Measurements from ENCODE around the gene TMEM266.
"Not testable (repeated sequence)": the region's sequence is repeated elsewhere in the genome, so short reads cannot be mapped to it uniquely, and the experiment has no call there.

TMEM266 gene

GRCh38 chr15:76038512-76038911 is 21.3 kb upstream of the TMEM266 start:
- H3K4me3 ChIP-seq (ENCODE audit: low read length in 2 of 2) = no peak overlapping the region
- peaks cover 0 to 2% of the 10 kb centered on the region in 2 donors for H3K27me3 ChIP-seq (ENCODE audit: control insufficient read depth in 2 of 2, insufficient read depth in 2 of 2, low read length in 2 of 2)
- no peaks in the 10 kb centered on the region for H3K9me3 ChIP-seq (ENCODE audit: control insufficient read depth in 2 of 2, low read length in 2 of 2)
- H3K27ac ChIP-seq (ENCODE audit: low read depth in 2 of 2, low read length in 2 of 2) = no peak overlapping the region
- no peak overlapping the region for H3K9ac ChIP-seq (ENCODE audit: low read depth in 1 of 2, low read length in 2 of 2)
- H3K4me1 ChIP-seq (ENCODE audit: control insufficient read depth in 2 of 2, insufficient read depth in 2 of 2, low read length in 2 of 2) = no peaks in the 10 kb centered on the region
- no peaks in the 10 kb centered on the region for H3K36me3 ChIP-seq (ENCODE audit: control insufficient read depth in 2 of 2, insufficient read depth in 2 of 2, low read length in 2 of 2)

GRCh38 chr15:76054201-76054600 is 5.6 kb upstream of the TMEM266 start:
- H3K4me3 ChIP-seq (ENCODE audit: low read length in 2 of 2); H3K36me3 ChIP-seq (ENCODE audit: control insufficient read depth in 2 of 2, insufficient read depth in 2 of 2, low read length in 2 of 2); H3K27ac ChIP-seq (ENCODE audit: low read depth in 2 of 2, low read length in 2 of 2); H3K9me3 ChIP-seq (ENCODE audit: control insufficient read depth in 2 of 2, low read length in 2 of 2); H3K4me1 ChIP-seq (ENCODE audit: control insufficient read depth in 2 of 2, insufficient read depth in 2 of 2, low read length in 2 of 2); H3K9ac ChIP-seq (ENCODE audit: low read depth in 1 of 2, low read length in 2 of 2): not testable (repeated sequence)
- H3K27me3 ChIP-seq (ENCODE audit: control insufficient read depth in 2 of 2, insufficient read depth in 2 of 2, low read length in 2 of 2) = peaks cover 13 to 14% of the 10 kb centered on the region in 2 donors

GRCh38 chr15:76056931-76057330 is 2.9 kb upstream of the TMEM266 start:
- peaks cover 6 to 12% of the 10 kb centered on the region in 2 donors for H3K4me1 ChIP-seq (ENCODE audit: control insufficient read depth in 2 of 2, insufficient read depth in 2 of 2, low read length in 2 of 2)
- H3K4me3 ChIP-seq (ENCODE audit: low read length in 2 of 2) = peak overlapping the region in 1 of 2 donors; percentile 48
- no peak overlapping the region for H3K9ac ChIP-seq (ENCODE audit: low read depth in 1 of 2, low read length in 2 of 2)
- H3K9me3 ChIP-seq (ENCODE audit: control insufficient read depth in 2 of 2, low read length in 2 of 2) = no peaks in the 10 kb centered on the region
- peaks cover 26 to 35% of the 10 kb centered on the region in 2 donors for H3K27me3 ChIP-seq (ENCODE audit: control insufficient read depth in 2 of 2, insufficient read depth in 2 of 2, low read length in 2 of 2)
- H3K36me3 ChIP-seq (ENCODE audit: control insufficient read depth in 2 of 2, insufficient read depth in 2 of 2, low read length in 2 of 2) = no peaks in the 10 kb centered on the region
- H3K27ac ChIP-seq (ENCODE audit: low read depth in 2 of 2, low read length in 2 of 2) = no peak overlapping the region

GRCh38 chr15:76057332-76058000 is 2.3 kb upstream of the TMEM266 start:
- peak overlapping the region in 1 of 2 donors; percentile 48 for H3K4me3 ChIP-seq (ENCODE audit: low read length in 2 of 2)
- no peaks in the 10 kb centered on the region for H3K36me3 ChIP-seq (ENCODE audit: control insufficient read depth in 2 of 2, insufficient read depth in 2 of 2, low read length in 2 of 2)
- peaks cover 26 to 35% of the 10 kb centered on the region in 2 donors for H3K27me3 ChIP-seq (ENCODE audit: control insufficient read depth in 2 of 2, insufficient read depth in 2 of 2, low read length in 2 of 2)
- no peak overlapping the region for H3K9ac ChIP-seq (ENCODE audit: low read depth in 1 of 2, low read length in 2 of 2)
- peaks cover 6 to 12% of the 10 kb centered on the region in 2 donors for H3K4me1 ChIP-seq (ENCODE audit: control insufficient read depth in 2 of 2, insufficient read depth in 2 of 2, low read length in 2 of 2)
- no peak overlapping the region for H3K27ac ChIP-seq (ENCODE audit: low read depth in 2 of 2, low read length in 2 of 2)
- no peaks in the 10 kb centered on the region for H3K9me3 ChIP-seq (ENCODE audit: control insufficient read depth in 2 of 2, low read length in 2 of 2)

GRCh38 chr15:76058714-76059319 is 968 bp upstream of the TMEM266 start:
- H3K4me3 ChIP-seq (ENCODE audit: low read length in 2 of 2) = peak overlapping the region; percentile 59 to 63
- H3K9ac ChIP-seq (ENCODE audit: low read depth in 1 of 2, low read length in 2 of 2) = peak overlapping the region in 1 of 2 donors; percentile 47
- H3K27ac ChIP-seq (ENCODE audit: low read depth in 2 of 2, low read length in 2 of 2) = no peak overlapping the region
- peaks cover 6 to 12% of the 10 kb centered on the region in 2 donors for H3K4me1 ChIP-seq (ENCODE audit: control insufficient read depth in 2 of 2, insufficient read depth in 2 of 2, low read length in 2 of 2)
- peaks cover 29 to 38% of the 10 kb centered on the region in 2 donors for H3K27me3 ChIP-seq (ENCODE audit: control insufficient read depth in 2 of 2, insufficient read depth in 2 of 2, low read length in 2 of 2)
- no peaks in the 10 kb centered on the region for H3K9me3 ChIP-seq (ENCODE audit: control insufficient read depth in 2 of 2, low read length in 2 of 2)
- no peaks in the 10 kb centered on the region for H3K36me3 ChIP-seq (ENCODE audit: control insufficient read depth in 2 of 2, insufficient read depth in 2 of 2, low read length in 2 of 2)

GRCh38 chr15:76060118-76060989 is 569 bp downstream of the TMEM266 start:
- H3K27me3 ChIP-seq (ENCODE audit: control insufficient read depth in 2 of 2, insufficient read depth in 2 of 2, low read length in 2 of 2) = peaks cover 31 to 38% of the 10 kb centered on the region in 2 donors
- no peaks in the 10 kb centered on the region for H3K36me3 ChIP-seq (ENCODE audit: control insufficient read depth in 2 of 2, insufficient read depth in 2 of 2, low read length in 2 of 2)
- H3K4me3 ChIP-seq (ENCODE audit: low read length in 2 of 2) = peak overlapping the region; percentile 44 to 58
- no peaks in the 10 kb centered on the region for H3K9me3 ChIP-seq (ENCODE audit: control insufficient read depth in 2 of 2, low read length in 2 of 2)
- H3K9ac ChIP-seq (ENCODE audit: low read depth in 1 of 2, low read length in 2 of 2) = no peak overlapping the region
- peaks cover 6 to 12% of the 10 kb centered on the region in 2 donors for H3K4me1 ChIP-seq (ENCODE audit: control insufficient read depth in 2 of 2, insufficient read depth in 2 of 2, low read length in 2 of 2)
- no peak overlapping the region for H3K27ac ChIP-seq (ENCODE audit: low read depth in 2 of 2, low read length in 2 of 2)

- Histone ChIP-seq H3K27me3 (ENCODE audit: control insufficient read depth in 2 of 2, insufficient read depth in 2 of 2, low read length in 2 of 2) (peaks cover 35 to 38% of the 10 kb centered on the region in 2 donors), H3K4me1 (ENCODE audit: control insufficient read depth in 2 of 2, insufficient read depth in 2 of 2, low read length in 2 of 2) (peaks cover 6 to 12% of the 10 kb centered on the region in 2 donors), H3K9ac (ENCODE audit: low read depth in 1 of 2, low read length in 2 of 2) (no peak overlapping the region), H3K27ac (ENCODE audit: low read depth in 2 of 2, low read length in 2 of 2) (no peak overlapping the region), H3K4me3 (ENCODE audit: low read length in 2 of 2) (no peak overlapping the region), H3K36me3 (ENCODE audit: control insufficient read depth in 2 of 2, insufficient read depth in 2 of 2, low read length in 2 of 2) (no peaks in the 10 kb centered on the region), H3K9me3 (ENCODE audit: control insufficient read depth in 2 of 2, low read length in 2 of 2) (no peaks in the 10 kb centered on the region)
Observed at GRCh38 chr15:76061700-76062099, 1.9 kb downstream of the TMEM266 start.

- no peaks in the 10 kb centered on the region for H3K36me3 ChIP-seq (ENCODE audit: control insufficient read depth in 2 of 2, insufficient read depth in 2 of 2, low read length in 2 of 2)
- no peak overlapping the region for H3K27ac ChIP-seq (ENCODE audit: low read depth in 2 of 2, low read length in 2 of 2)
- H3K4me3 ChIP-seq (ENCODE audit: low read length in 2 of 2) = no peak overlapping the region
- no peaks in the 10 kb centered on the region for H3K9me3 ChIP-seq (ENCODE audit: control insufficient read depth in 2 of 2, low read length in 2 of 2)
- H3K9ac ChIP-seq (ENCODE audit: low read depth in 1 of 2, low read length in 2 of 2) = no peak overlapping the region
- H3K4me1 ChIP-seq (ENCODE audit: control insufficient read depth in 2 of 2, insufficient read depth in 2 of 2, low read length in 2 of 2) = peaks cover 6 to 12% of the 10 kb centered on the region in 2 donors
- peaks cover 35 to 38% of the 10 kb centered on the region in 2 donors for H3K27me3 ChIP-seq (ENCODE audit: control insufficient read depth in 2 of 2, insufficient read depth in 2 of 2, low read length in 2 of 2)
Observed at GRCh38 chr15:76062286-76062685, 2.5 kb downstream of the TMEM266 start.

GRCh38 chr15:76064375-76064774 is 4.6 kb downstream of the TMEM266 start:
- Histone ChIP-seq H3K36me3 (ENCODE audit: control insufficient read depth in 2 of 2, insufficient read depth in 2 of 2, low read length in 2 of 2) (no peaks in the 10 kb centered on the region), H3K27me3 (ENCODE audit: control insufficient read depth in 2 of 2, insufficient read depth in 2 of 2, low read length in 2 of 2) (peaks cover 22% of the 10 kb centered on the region in 2 donors), H3K9ac (ENCODE audit: low read depth in 1 of 2, low read length in 2 of 2) (no peak overlapping the region), H3K4me3 (ENCODE audit: low read length in 2 of 2) (no peak overlapping the region), H3K9me3 (ENCODE audit: control insufficient read depth in 2 of 2, low read length in 2 of 2) (no peaks in the 10 kb centered on the region), H3K4me1 (ENCODE audit: control insufficient read depth in 2 of 2, insufficient read depth in 2 of 2, low read length in 2 of 2) (peaks cover under 1 to 4% of the 10 kb centered on the region in 2 donors), H3K27ac (ENCODE audit: low read depth in 2 of 2, low read length in 2 of 2) (no peak overlapping the region)

- no peak overlapping the region for H3K27ac ChIP-seq (ENCODE audit: low read depth in 2 of 2, low read length in 2 of 2)
- peaks cover 18 to 19% of the 10 kb centered on the region in 2 donors for H3K27me3 ChIP-seq (ENCODE audit: control insufficient read depth in 2 of 2, insufficient read depth in 2 of 2, low read length in 2 of 2)
- H3K4me3 ChIP-seq (ENCODE audit: low read length in 2 of 2) = no peak overlapping the region
- H3K4me1 ChIP-seq (ENCODE audit: control insufficient read depth in 2 of 2, insufficient read depth in 2 of 2, low read length in 2 of 2) = peaks cover 0 to under 1% of the 10 kb centered on the region in 2 donors
- H3K36me3 ChIP-seq (ENCODE audit: control insufficient read depth in 2 of 2, insufficient read depth in 2 of 2, low read length in 2 of 2) = no peaks in the 10 kb centered on the region
- no peaks in the 10 kb centered on the region for H3K9me3 ChIP-seq (ENCODE audit: control insufficient read depth in 2 of 2, low read length in 2 of 2)
- H3K9ac ChIP-seq (ENCODE audit: low read depth in 1 of 2, low read length in 2 of 2) = no peak overlapping the region
Observed at GRCh38 chr15:76065245-76065644, 5.5 kb downstream of the TMEM266 start.

Measured in mucosa of rectum (tissue), 2 donors.